Bone marrow (tissue), 2 donors: ENCODE results near the gene PYROXD2.
"Not testable (repeated sequence)": the region's sequence is repeated elsewhere in the genome, so short reads cannot be mapped to it uniquely, and the experiment has no call there.

Experiments
- DNase-seq, 2 donors: peaks; one replicate each; lab custom pipeline; 2025; lab: John Stamatoyannopoulos, UW

The PYROXD2 gene

DNA sequence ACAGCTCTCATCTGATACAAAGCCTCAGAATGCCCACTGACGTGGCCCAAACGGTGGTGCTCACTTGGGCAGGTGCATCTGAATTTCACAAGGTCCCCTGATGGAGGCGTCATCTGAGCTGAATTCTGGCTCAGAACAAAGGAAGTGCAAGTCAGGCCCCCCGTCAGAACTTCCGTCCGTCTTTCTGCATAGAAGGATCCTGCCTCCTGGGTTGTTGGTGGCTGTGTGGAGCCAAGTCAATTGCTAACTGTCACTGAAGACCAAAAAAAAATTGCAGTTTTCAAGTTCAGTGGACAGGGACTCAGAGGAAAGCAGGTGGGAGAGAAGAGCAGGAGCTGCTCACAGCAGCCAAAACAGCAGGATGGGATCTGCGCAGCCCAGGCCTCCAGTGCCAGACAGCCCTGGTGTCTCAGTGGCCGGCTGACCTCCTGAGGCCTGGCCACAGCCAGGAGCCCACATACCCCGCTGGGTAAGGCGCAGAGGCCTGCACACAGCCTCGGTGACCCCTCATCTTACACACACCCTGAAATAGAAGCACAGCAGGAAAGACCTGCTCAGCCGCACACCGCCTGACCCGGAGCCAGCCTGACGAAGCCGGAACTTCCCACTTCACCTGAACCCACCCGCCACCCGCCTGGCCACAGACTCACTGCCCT is 49.4 kb downstream of the PYROXD2 start:
- DNase-seq = no peak

DNA sequence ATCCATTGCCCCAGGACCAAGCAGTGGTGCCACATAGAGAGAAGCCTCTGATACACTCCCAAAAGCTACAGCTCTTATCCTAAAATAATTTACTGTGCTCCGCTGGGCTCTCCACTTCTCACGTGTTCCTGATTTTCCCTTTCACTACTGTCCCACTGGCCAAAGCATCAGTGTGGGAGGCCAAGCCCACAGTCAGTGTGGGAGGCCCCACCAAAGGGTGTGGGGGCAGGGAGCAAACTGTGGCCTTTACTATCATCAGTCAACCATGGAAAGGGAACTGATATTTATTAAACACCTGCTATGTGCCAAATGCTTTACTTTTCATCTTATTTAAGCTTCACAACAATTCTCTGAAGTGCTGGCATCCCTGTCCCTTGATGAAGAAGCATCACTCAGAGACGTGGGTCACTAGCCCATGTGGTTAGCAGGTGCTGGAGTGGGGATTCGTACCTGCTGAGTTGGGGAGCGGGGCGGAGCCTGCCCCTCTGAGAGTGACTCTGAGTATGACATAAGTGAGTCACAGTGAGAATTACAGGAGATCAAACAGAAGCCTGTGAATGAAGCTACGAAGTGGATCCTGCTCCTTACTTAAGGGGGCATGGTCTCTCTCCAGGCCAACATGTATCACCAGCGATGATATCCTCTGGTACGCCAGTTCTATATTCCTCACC is 50.4 kb downstream of the PYROXD2 start:
- DNase-seq = no peak

- no peak for DNase-seq
Measured at GRCh38 chr10:98363220-98363619, 51.8 kb downstream of the PYROXD2 start.

- DNase-seq = peak in 1 of 2 donors; percentile 42
Measured at GRCh38 chr10:98361131-98362025, 53.6 kb downstream of the PYROXD2 start.

DNA sequence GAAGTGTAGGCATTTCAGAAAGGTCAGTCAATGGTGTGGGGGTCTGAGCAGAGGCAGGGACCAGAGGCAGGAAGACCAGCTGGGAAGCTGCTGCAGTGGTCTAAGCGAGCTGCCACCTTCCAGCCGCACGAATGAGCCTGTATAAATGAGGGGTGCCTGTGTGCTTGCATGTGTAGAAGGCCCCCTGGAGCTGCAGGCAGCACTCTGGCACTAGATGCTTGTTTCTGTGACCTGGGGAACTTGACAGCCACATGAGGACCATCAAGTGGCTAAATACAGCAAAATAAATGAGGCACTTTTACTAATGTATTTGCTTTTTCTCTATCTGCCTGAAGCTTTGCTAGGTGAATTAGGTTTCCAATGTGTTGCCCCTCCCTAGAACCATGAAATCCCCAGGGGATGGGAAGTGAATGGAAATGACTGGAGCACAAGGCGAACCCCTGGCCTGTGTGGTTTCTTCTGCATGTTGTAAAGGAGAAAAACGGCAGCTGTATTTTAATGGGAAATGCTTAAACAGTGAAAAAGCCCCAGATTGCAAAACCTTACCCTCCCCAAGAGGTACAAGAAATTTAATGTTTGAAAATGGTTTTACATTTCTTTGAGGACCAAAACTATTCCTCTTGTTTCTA is 57.7 kb downstream of the PYROXD2 start:
- DNase-seq = no peak

DNA sequence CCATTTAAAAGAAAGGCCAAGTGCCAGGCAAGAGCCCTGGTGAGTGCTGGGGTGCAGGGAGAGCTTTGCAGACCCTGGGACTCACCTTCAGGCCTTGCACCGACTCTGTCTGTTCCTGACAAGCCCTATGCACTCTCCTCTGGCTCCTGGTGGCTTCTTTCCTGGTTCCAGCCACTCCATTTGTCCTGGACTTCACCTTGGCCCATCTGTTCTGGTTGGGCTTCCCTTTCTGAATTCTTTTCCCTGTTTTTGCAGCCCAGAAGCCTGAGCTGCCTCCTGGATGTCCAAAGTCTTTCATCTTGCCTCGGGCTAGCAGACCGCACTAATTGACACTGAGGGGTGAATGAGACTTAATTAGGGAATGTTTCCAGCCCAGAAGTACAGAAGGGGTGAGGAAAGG is 60.5 kb downstream of the PYROXD2 start:
- DNase-seq = no peak

GRCh38 chr10:98353170-98353569 is 61.8 kb downstream of the PYROXD2 start:
- DNase-seq = no peak

- DNase-seq = no peak
Measured at GRCh38 chr10:98351831-98352402, 63.1 kb downstream of the PYROXD2 start.

GRCh38 chr10:98349508-98349922 is 65.5 kb downstream of the PYROXD2 start:
- DNase-seq = peak in 1 of 2 donors; percentile 50

- DNase-seq = no peak
Measured at GRCh38 chr10:98346847-98347246, 68.1 kb downstream of the PYROXD2 start.

GRCh38 chr10:98344589-98345038 is 70.4 kb downstream of the PYROXD2 start:
- no peak for DNase-seq

GRCh38 chr10:98341701-98342100 is 73.3 kb downstream of the PYROXD2 start:
- not testable (repeated sequence) for DNase-seq

GRCh38 chr10:98340940-98341310 is 74.1 kb downstream of the PYROXD2 start:
- DNase-seq = no peak

- DNase-seq = no peak
Measured at GRCh38 chr10:98340261-98340939, 74.6 kb downstream of the PYROXD2 start.

DNA sequence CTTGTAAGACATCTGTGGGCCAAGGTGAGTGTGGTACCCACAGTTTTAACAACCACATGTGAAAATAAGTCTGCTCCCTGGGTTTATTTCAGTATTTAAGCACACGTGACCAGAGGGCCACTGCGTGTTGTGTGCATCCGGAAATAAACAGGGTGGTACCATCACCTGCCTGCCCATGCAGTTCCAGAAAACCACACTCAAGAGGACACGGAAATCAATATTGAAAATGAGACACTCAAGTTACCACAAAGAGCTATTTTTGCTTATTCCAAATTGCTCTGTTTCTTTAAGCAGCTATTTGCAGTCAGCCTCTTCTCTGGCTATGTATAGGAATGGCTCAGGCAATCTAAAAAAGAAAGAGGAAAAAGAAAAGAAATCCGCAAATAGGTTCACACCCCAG is 75.2 kb downstream of the PYROXD2 start:
- DNase-seq = no peak

GRCh38 chr10:98338896-98339295 is 76.1 kb downstream of the PYROXD2 start:
- DNase-seq = no peak

DNA sequence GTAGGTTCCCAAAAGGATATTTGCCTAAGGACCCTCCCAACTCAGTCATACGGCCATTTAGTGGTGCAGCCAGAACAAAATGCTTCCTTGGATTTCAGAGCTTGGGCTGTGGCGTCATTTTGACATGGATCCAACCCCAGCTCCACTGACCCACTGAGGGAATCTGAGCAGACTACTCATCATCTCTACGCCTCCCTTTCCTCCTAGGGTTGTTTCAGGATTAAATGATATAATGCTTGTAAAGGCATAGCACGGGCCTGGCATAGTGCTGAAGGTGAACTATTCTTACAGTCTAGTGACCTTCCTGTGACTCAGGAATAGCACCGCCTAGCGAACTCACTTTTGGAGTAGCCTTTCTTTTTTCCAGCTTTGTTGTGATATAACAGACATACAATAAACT is 76.7 kb downstream of the PYROXD2 start:
- no peak for DNase-seq

GRCh38 chr10:98337484-98337883 is 77.5 kb downstream of the PYROXD2 start:
- no peak for DNase-seq
